Keratinocyte (primary cell): Measurements from ENCODE around the gene SMOC1. TPM values are rescaled to one million over a fixed set of nuclear protein-coding genes. Genes with fewer than 3 reads are reported as not detected.

Experiments
- DNase-seq: peaks from one replicate; pipeline ENCODE4 v3.0.0-alpha.2; 2011; ENCODE audit warnings: low read depth, missing footprints, low spot score
- FAIRE-seq: peaks from 2 replicates; lab custom pipeline; 2011; peaks lifted over from hg19 to GRCh38; lab: Jason Lieb, UNC
- H2AFZ ChIP-seq: 2 replicates; pipeline ENCODE4 v1.6.0; 2012; ENCODE audit warnings: low read length, control low read depth, inconsistent platforms; ENCODE audit not compliant: control insufficient read depth
- H3K27ac ChIP-seq: 2 replicates; pipeline ENCODE4 v1.5.1; 2011; ENCODE audit warnings: low read length; ENCODE audit not compliant: control insufficient read depth, insufficient read depth
- H3K27me3 ChIP-seq: 3 replicates; pipeline ENCODE4 v1.6.0; 2011; ENCODE audit warnings: low read length; ENCODE audit not compliant: control insufficient read depth, insufficient read depth; ENCODE audit errors: extremely low read depth
- H3K36me3 ChIP-seq, 2 experiments: 2 replicates in 1 of 2; 3 replicates in 1 of 2; pipeline ENCODE4 v1.5.1; 2011; ENCODE audit warnings: low read length in 2 of 2, mild to moderate bottlenecking in 1 of 2; ENCODE audit not compliant: control insufficient read depth in 2 of 2, insufficient read depth in 2 of 2; ENCODE audit errors: extremely low read depth in 1 of 2
- H3K4me1 ChIP-seq: 3 replicates; pipeline ENCODE4 v1.5.1; 2011; ENCODE audit warnings: low read length; ENCODE audit not compliant: control insufficient read depth, insufficient read depth; ENCODE audit errors: extremely low read depth
- H3K4me2 ChIP-seq: 3 replicates; pipeline ENCODE4 v1.6.0; 2011; ENCODE audit warnings: low read depth, low read length; ENCODE audit not compliant: control insufficient read depth, insufficient read depth; ENCODE audit errors: extremely low read depth
- H3K4me3 ChIP-seq, 3 experiments: fragments of 200-600 bp in 1 of 3; sonication (generic) in 1 of 3; 2 replicates in 2 of 3; 3 replicates in 1 of 3; pipeline ENCODE4 v1.5.1; 2011 to 2016; ENCODE audit warnings: low read length in 3 of 3, mild to moderate bottlenecking in 3 of 3, control low read depth in 2 of 3, inconsistent platforms in 1 of 3, low read depth in 1 of 3, mixed read lengths in 1 of 3, mixed run types in 1 of 3, moderate library complexity in 1 of 3; ENCODE audit not compliant: control insufficient read depth in 2 of 3, insufficient read depth in 2 of 3; ENCODE audit errors: extremely low read depth in 1 of 3
- H3K79me2 ChIP-seq: 2 replicates; pipeline ENCODE4 v1.6.0; 2012; ENCODE audit warnings: low read length; ENCODE audit not compliant: control insufficient read depth, insufficient read depth
- H3K9ac ChIP-seq: 3 replicates; pipeline ENCODE4 v1.6.0; 2011; ENCODE audit warnings: low read length; ENCODE audit not compliant: control insufficient read depth, insufficient read depth; ENCODE audit errors: extremely low read depth
- H3K9me1 ChIP-seq: 3 replicates; pipeline ENCODE4 v1.6.0; 2011; ENCODE audit warnings: low read length; ENCODE audit not compliant: control insufficient read depth, insufficient read depth; ENCODE audit errors: extremely low read depth
- H3K9me3 ChIP-seq: 2 replicates; pipeline ENCODE4 v1.5.1; 2012; ENCODE audit warnings: low read depth, low read length; ENCODE audit not compliant: control insufficient read depth
- H4K20me1 ChIP-seq: 3 replicates; pipeline ENCODE4 v1.6.0; 2011; ENCODE audit warnings: low read length; ENCODE audit not compliant: control insufficient read depth, insufficient read depth; ENCODE audit errors: extremely low read depth
- EZH2 ChIP-seq: IDR thresholded peaks from one replicate; pipeline ENCODE4 v1.6.1; 2012; ENCODE audit warnings: inconsistent platforms, mild to moderate bottlenecking, low read length, moderate library complexity
- dilution Hi-C: fragments of 300-500 bp; cut with MboI; formaldehyde crosslinking; loops from one replicate; pipeline ENCODE4 v1.7.0; 2020; ENCODE audit warnings: low sequenced_read_pairs; ENCODE audit not compliant: extremely low pct_ligation_motif_present
- polyA plus RNA-seq, 5 experiments: library from polyadenylated mRNA; depleted of rRNA in 3 of 5; stranded (reverse) in 3 of 5; stranded (forward) in 1 of 5; unstranded in 1 of 5; fragments of >200 nt; gene quantifications; 1 replicate in 1 of 5; 2 replicates in 3 of 5; 3 replicates in 1 of 5; pipeline versions ENCODE4 v1.2.1 to v1.2.3, GENCODE V29; 2011 to 2012; ENCODE audit warnings: missing spikeins in 2 of 5, low read depth in 1 of 5, low replicate concordance in 1 of 5
- TF ChIP-seq, protein P1 (sequence below), 3 experiments: IDR thresholded peaks in 1 of 3; conservative IDR thresholded peaks in 1 of 3; optimal IDR thresholded peaks in 1 of 3; 2 replicates in 2 of 3; 3 replicates in 1 of 3; pipeline versions ENCODE3 to v1.5.1; 2011; ENCODE audit warnings: low read length in 3 of 3, mild to moderate bottlenecking in 3 of 3, moderate library complexity in 2 of 3, control low read depth in 1 of 3, inconsistent platforms in 1 of 3; ENCODE audit not compliant: insufficient read depth in 2 of 3; ENCODE audit errors: extremely low read depth in 1 of 3

SMOC1 gene
- polyA plus RNA-seq, 1 donor (not counting 4 experiments of a cell fraction or from before 2014, with no cell fraction given) = 6.0 TPM

DNA sequence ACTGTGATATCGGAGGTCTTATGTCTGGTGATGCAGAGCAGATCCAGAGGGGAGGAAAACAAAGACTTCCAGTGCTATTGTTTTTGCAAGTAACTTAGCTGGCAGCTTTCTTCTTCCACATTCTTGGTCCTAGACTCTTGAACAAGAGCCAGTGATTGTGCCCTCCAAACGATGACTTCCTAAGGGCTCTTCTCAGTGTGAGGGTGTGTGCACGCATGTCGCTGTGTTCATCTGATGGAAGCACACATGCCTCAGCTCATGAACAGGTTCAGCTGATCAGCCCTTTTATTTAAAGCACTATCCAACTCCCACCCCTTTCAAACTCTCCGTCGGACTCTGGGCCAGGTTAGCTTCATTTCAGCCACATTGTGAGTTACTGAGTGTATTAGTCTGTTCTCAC, 59.5 kb downstream of the SMOC1 start:
- Histone ChIP-seq H3K27me3 (no peaks in the 10 kb centered on the region), H3K79me2 (no peaks in the 10 kb centered on the region), H3K4me1 (peaks cover 10% of the 10 kb centered on the region), H3K9ac (no peak overlapping the region), H3K9me3 (no peaks in the 10 kb centered on the region), H3K27ac (no peak overlapping the region), H3K36me3 (no peaks in the 10 kb centered on the region), H3K4me3 (no peak overlapping the region), H3K9me1 (no peaks in the 10 kb centered on the region), H2AFZ (no peak overlapping the region), H3K4me2 (no peak overlapping the region), H4K20me1 (no peaks in the 10 kb centered on the region)
- DNase-seq (no peak), FAIRE-seq (no peak)
- TF ChIP-seq, protein P1, sequence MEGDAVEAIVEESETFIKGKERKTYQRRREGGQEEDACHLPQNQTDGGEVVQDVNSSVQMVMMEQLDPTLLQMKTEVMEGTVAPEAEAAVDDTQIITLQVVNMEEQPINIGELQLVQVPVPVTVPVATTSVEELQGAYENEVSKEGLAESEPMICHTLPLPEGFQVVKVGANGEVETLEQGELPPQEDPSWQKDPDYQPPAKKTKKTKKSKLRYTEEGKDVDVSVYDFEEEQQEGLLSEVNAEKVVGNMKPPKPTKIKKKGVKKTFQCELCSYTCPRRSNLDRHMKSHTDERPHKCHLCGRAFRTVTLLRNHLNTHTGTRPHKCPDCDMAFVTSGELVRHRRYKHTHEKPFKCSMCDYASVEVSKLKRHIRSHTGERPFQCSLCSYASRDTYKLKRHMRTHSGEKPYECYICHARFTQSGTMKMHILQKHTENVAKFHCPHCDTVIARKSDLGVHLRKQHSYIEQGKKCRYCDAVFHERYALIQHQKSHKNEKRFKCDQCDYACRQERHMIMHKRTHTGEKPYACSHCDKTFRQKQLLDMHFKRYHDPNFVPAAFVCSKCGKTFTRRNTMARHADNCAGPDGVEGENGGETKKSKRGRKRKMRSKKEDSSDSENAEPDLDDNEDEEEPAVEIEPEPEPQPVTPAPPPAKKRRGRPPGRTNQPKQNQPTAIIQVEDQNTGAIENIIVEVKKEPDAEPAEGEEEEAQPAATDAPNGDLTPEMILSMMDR (optimal IDR thresholded peaks at IDR 0.05 in 1 of 3, IDR thresholded peaks at IDR 0.05 in 1 of 3, conservative IDR thresholded peaks at IDR 0.05 in 1 of 3; ENCODE audit: extremely low read depth in 1 of 3, insufficient read depth in 2 of 3, low read length in 3 of 3) = no peak
- no peak for TF ChIP-seq EZH2
- dilution Hi-C loops = no loop called here

DNA sequence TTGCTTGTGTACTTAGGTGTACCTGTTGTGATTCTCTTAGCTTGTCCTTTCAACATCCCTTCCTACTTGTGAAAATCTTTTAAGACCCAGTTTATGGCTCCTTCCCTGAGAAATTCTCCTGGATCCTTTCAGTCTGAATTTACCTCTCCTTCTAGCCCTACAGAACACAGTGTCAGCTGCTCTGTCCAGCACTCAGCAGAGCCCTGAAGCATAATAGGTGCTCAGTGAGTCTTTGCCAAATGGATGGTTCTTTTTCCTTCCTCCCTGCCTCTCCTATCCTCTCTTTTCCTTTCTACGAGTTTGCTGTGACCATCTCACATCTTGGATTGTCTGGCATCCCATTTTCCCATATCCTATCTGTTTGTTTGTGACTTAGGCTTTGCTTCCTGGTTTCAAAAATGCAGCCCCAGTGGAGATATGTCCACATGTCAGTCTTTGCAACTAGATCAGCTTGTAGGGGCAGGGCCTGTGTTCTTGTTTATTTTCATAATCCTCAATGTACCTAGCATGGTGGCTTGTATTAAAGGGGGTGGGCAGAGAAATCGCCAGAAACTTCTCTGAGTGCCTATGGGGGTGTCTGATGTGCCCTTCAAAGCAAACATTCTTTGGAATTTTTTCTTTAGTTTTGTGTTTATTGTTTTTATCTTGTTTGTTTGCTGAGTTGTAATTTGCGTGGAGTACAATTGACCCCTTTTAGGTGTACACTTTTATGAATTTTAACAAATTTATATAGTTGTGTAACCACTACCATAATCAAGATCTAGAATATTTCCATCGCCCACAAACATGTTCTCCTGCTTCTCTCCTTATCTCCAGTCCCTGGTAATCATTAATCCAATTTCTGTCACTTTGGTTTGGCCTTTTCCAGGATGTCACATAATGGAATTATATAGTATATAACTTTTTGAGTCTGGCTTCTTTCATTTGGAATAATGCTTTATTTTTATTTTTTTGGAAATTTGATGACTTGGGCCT, 62.8 kb downstream of the SMOC1 start:
- H3K4me2 ChIP-seq = no peak overlapping the region

More for the DNA sequence above, 62.8 kb downstream of the SMOC1 start:
- FAIRE-seq (no peak), DNase-seq (no peak)
- Histone ChIP-seq H3K27me3 (no peaks in the 10 kb centered on the region), H3K9ac (no peak overlapping the region), H3K27ac (no peak overlapping the region), H2AFZ (no peak overlapping the region), H3K9me3 (peaks cover 3% of the 10 kb centered on the region), H3K9me1 (no peaks in the 10 kb centered on the region), H3K4me3 (no peak overlapping the region), H4K20me1 (no peaks in the 10 kb centered on the region), H3K4me1 (no peaks in the 10 kb centered on the region), H3K79me2 (no peaks in the 10 kb centered on the region), H3K36me3 (no peaks in the 10 kb centered on the region)
- no peak for TF ChIP-seq EZH2
- TF ChIP-seq, protein P1 (optimal IDR thresholded peaks at IDR 0.05 in 1 of 3, IDR thresholded peaks at IDR 0.05 in 1 of 3, conservative IDR thresholded peaks at IDR 0.05 in 1 of 3; ENCODE audit: extremely low read depth in 1 of 3, insufficient read depth in 2 of 3, low read length in 3 of 3) = no peak
- dilution Hi-C loops = no loop called here
